ENCODE measurements around the gene POC1A.

POC1A gene

GRCh38 chr3:52095990-52096775 lies 58.0 kb downstream of the POC1A start:
- no peak overlapping the region for H3K4me2 ChIP-seq (ENCODE audit: low read length)
- no peak overlapping the region for H3K4me3 ChIP-seq (ENCODE audit: low read length)
- TF ChIP-seq EZH2phosphoT487 (IDR thresholded peaks at IDR 0.05; ENCODE audit: low read depth) (no peak), CTCF (IDR thresholded peaks at IDR 0.05; ENCODE audit: low read depth, low read length) (no peak)
- no peaks in the 10 kb centered on the region for H3K27me3 ChIP-seq (ENCODE audit: low read depth, low read length)
- H4K20me1 ChIP-seq (ENCODE audit: insufficient read depth, low read length): no peaks in the 10 kb centered on the region
- H3K27ac ChIP-seq (ENCODE audit: low read length): no peak overlapping the region
- 0 out of 2 replicates have a peak, but pooled peaks cover under 1% of the 10 kb centered on the region for H3K9me3 ChIP-seq (ENCODE audit: insufficient read depth, low read length)
- H3K79me2 ChIP-seq (ENCODE audit: low read length): no peaks in the 10 kb centered on the region
- no peaks in the 10 kb centered on the region for H3K4me1 ChIP-seq (ENCODE audit: low read length)
- no peak overlapping the region for H2AFZ ChIP-seq (ENCODE audit: low read depth, low read length)
- no peak overlapping the region for H3K9ac ChIP-seq (ENCODE audit: low read length)
- peaks cover 19% of the 10 kb centered on the region for H3K36me3 ChIP-seq (replicated peaks; ENCODE audit: low read depth, low read length)

GRCh38 chr3:52094571-52095485 lies 59.4 kb downstream of the POC1A start:
- Histone ChIP-seq H3K4me2 (ENCODE audit: low read length) (no peak overlapping the region), H3K79me2 (ENCODE audit: low read length) (no peaks in the 10 kb centered on the region), H3K27ac (ENCODE audit: low read length) (no peak overlapping the region), H3K9me3 (ENCODE audit: insufficient read depth, low read length) (no peaks in the 10 kb centered on the region), H3K4me1 (ENCODE audit: low read length) (no peaks in the 10 kb centered on the region), H2AFZ (ENCODE audit: low read depth, low read length) (no peak overlapping the region), H4K20me1 (ENCODE audit: insufficient read depth, low read length) (no peaks in the 10 kb centered on the region), H3K36me3 (replicated peaks; ENCODE audit: low read depth, low read length) (peaks cover 10% of the 10 kb centered on the region), H3K4me3 (ENCODE audit: low read length) (no peak overlapping the region), H3K9ac (ENCODE audit: low read length) (no peak overlapping the region), H3K27me3 (ENCODE audit: low read depth, low read length) (no peaks in the 10 kb centered on the region)
- TF ChIP-seq EZH2phosphoT487 (IDR thresholded peaks at IDR 0.05; ENCODE audit: low read depth) (no peak), CTCF (IDR thresholded peaks at IDR 0.05; ENCODE audit: low read depth, low read length) (no peak)

GRCh38 chr3:52093756-52094545 lies 60.3 kb downstream of the POC1A start:
- no peak overlapping the region for H3K4me2 ChIP-seq (ENCODE audit: low read length)
- H3K27ac ChIP-seq (ENCODE audit: low read length): no peak overlapping the region
- TF ChIP-seq CTCF (IDR thresholded peaks at IDR 0.05; ENCODE audit: low read depth, low read length) (no peak), EZH2phosphoT487 (IDR thresholded peaks at IDR 0.05; ENCODE audit: low read depth) (no peak)
- H2AFZ ChIP-seq (ENCODE audit: low read depth, low read length): no peak overlapping the region
- H3K79me2 ChIP-seq (ENCODE audit: low read length): no peaks in the 10 kb centered on the region
- H3K4me3 ChIP-seq (ENCODE audit: low read length): no peak overlapping the region
- peaks cover 10% of the 10 kb centered on the region for H3K36me3 ChIP-seq (replicated peaks; ENCODE audit: low read depth, low read length)
- H3K4me1 ChIP-seq (ENCODE audit: low read length): no peaks in the 10 kb centered on the region
- no peaks in the 10 kb centered on the region for H4K20me1 ChIP-seq (ENCODE audit: insufficient read depth, low read length)
- H3K9ac ChIP-seq (ENCODE audit: low read length): no peak overlapping the region
- H3K27me3 ChIP-seq (ENCODE audit: low read depth, low read length): no peaks in the 10 kb centered on the region
- H3K9me3 ChIP-seq (ENCODE audit: insufficient read depth, low read length): no peaks in the 10 kb centered on the region
